ENCODE measurements around the gene PRRT4. TPM values are rescaled to one million over a fixed set of nuclear protein-coding genes. Genes with fewer than 3 reads are reported as not detected.

PRRT4 gene
- total and polyA plus RNA-seq, 9 of the 15 experiments (the other 6 are each of a cell fraction or from before 2014, with no cell fraction given): not detected

- Histone ChIP-seq H3K79me2 (ENCODE audit: control insufficient read depth, insufficient read depth, low read length) (no peaks in the 10 kb centered on the region), H3K9me1 (ENCODE audit: control insufficient read depth, insufficient read depth, low read length) (no peaks in the 10 kb centered on the region), H3K4me1 (replicated peaks in 1 of 2; ENCODE audit: control insufficient read depth in 2 of 2, insufficient read depth in 2 of 2, low read length in 2 of 2) (no peaks in the 10 kb centered on the region), H3K36me3 (ENCODE audit: control insufficient read depth, insufficient read depth, low read length) (peaks cover 91% of the 10 kb centered on the region), H3K27ac (ENCODE audit: extremely low read depth, low read depth, low read length) (no peak overlapping the region), H3K4me3 (no peak overlapping the region), H4K20me1 (replicated peaks; ENCODE audit: control insufficient read depth, insufficient read depth, low read length) (no peaks in the 10 kb centered on the region), H3K9ac (ENCODE audit: insufficient read depth in 1 of 2, low read depth in 2 of 2, low read length in 2 of 2) (no peak overlapping the region), H3K27me3 (ENCODE audit: control insufficient read depth in 2 of 2, insufficient read depth in 2 of 2, low read length in 2 of 2) (no peaks in the 10 kb centered on the region), H3K4me2 (ENCODE audit: insufficient read depth, low read length) (no peak overlapping the region), H2AFZ (ENCODE audit: low read depth, low read length) (no peak overlapping the region), H3K9me3 (replicated peaks; ENCODE audit: control insufficient read depth, insufficient read depth, low read depth, low read length) (no peaks in the 10 kb centered on the region)
- ATAC-seq: no peak
- ChIA-PET POLR2A (interaction anchor here (0.6 to 1.0 kb wide), 3 partner anchors 10 to 52 kb away, joined by 3 read pairs; no protein-coding TSS in a partner anchor), CTCF (ENCODE audit: low intra/inter-chr PET ratio) (no interaction called here)
- BruUV-seq (replicated peaks): no TSS peak
- intact Hi-C loops (cut with micrococcal nuclease): no loop called here
- in situ Hi-C loops (cut with MboI): no loop called here
- 89% methylated on average over 2 of the region's 2 CpGs for WGBS (ENCODE audit: insufficient coverage, low coverage, missing lambda C conversion rate)
- DNase-seq (ENCODE audit: extremely low read depth in 1 of 4, low spot score in 3 of 4): no peak
- FAIRE-seq: no peak
- no peak for TF ChIP-seq KLF1 (tag; IDR thresholded peaks at IDR 0.05)
- TF ChIP-seq MGA (IDR thresholded peaks at IDR 0.05): no peak
- TF ChIP-seq CSDE1 (IDR thresholded peaks at IDR 0.05): no peak
- no peak for TF ChIP-seq CHD2 (IDR thresholded peaks at IDR 0.05; ENCODE audit: low read depth, low read length)
- TF ChIP-seq RFX5 (IDR thresholded peaks at IDR 0.05; ENCODE audit: low read depth, low read length): no peak
- no peak for TF ChIP-seq MAFG (tag; conservative IDR thresholded peaks at IDR 0.05)
- no peak for TF ChIP-seq NFE2 (IDR thresholded peaks at IDR 0.05; ENCODE audit: low read depth)
- TF ChIP-seq BRD4 (IDR thresholded peaks at IDR 0.05): no peak
- no peak for TF ChIP-seq ZNF354B (CRISPR knock-in tag; IDR thresholded peaks at IDR 0.05)
- TF ChIP-seq NCOA4 (IDR thresholded peaks at IDR 0.05; ENCODE audit: partially characterized antibody): no peak
- TF ChIP-seq, protein P1, sequence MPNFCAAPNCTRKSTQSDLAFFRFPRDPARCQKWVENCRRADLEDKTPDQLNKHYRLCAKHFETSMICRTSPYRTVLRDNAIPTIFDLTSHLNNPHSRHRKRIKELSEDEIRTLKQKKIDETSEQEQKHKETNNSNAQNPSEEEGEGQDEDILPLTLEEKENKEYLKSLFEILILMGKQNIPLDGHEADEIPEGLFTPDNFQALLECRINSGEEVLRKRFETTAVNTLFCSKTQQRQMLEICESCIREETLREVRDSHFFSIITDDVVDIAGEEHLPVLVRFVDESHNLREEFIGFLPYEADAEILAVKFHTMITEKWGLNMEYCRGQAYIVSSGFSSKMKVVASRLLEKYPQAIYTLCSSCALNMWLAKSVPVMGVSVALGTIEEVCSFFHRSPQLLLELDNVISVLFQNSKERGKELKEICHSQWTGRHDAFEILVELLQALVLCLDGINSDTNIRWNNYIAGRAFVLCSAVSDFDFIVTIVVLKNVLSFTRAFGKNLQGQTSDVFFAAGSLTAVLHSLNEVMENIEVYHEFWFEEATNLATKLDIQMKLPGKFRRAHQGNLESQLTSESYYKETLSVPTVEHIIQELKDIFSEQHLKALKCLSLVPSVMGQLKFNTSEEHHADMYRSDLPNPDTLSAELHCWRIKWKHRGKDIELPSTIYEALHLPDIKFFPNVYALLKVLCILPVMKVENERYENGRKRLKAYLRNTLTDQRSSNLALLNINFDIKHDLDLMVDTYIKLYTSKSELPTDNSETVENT (CRISPR knock-in tag; IDR thresholded peaks at IDR 0.05): no peak
- TF ChIP-seq EZH2 (IDR thresholded peaks at IDR 0.05; ENCODE audit: borderline replicate concordance, low read depth, low read length): no peak
Observed at GRCh38 chr7:128307061-128307460, 54.4 kb downstream of the PRRT4 start.

Measured in K562 (cell line).